ENCODE results near the gene CFAP90.

CFAP90 gene

DNA sequence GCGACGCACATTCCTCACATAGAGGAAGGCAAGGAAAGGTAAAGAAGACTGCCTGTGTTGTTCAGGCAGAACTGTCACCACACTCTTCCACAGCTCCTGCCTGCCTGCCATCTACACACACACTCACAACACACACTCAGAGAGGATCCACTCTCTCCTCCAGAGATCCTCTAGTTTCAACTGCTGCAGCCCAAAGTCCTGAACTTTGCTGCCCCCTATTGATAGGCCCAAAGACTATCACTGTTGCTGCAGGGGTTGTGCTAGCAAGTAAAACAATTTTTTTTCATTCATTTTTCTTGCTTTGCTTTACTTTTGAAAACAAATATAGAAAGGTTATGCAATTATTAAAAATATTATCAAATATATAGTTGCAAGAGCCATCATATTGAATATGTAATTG lies 5.9 kb upstream of the CFAP90 start:
- DNase-seq (ENCODE audit: low read depth) = no peak
- TF ChIP-seq CTCF (IDR thresholded peaks at IDR 0.05; ENCODE audit: control insufficient read depth, extremely low read depth, insufficient read depth) = peak; percentile 85

GRCh38 chr5:7855611-7856010 lies 4.7 kb upstream of the CFAP90 start:
- TF ChIP-seq CTCF (IDR thresholded peaks at IDR 0.05; ENCODE audit: control insufficient read depth, extremely low read depth, insufficient read depth) = no peak
- H3K4me3 ChIP-seq (ENCODE audit: low read depth, low read length) = no peak overlapping the region
- no peak for DNase-seq (ENCODE audit: low read depth)

More for the DNA sequence above, 5.9 kb upstream of the CFAP90 start:
- no peak overlapping the region for H3K4me3 ChIP-seq (ENCODE audit: low read depth, low read length)

DNA sequence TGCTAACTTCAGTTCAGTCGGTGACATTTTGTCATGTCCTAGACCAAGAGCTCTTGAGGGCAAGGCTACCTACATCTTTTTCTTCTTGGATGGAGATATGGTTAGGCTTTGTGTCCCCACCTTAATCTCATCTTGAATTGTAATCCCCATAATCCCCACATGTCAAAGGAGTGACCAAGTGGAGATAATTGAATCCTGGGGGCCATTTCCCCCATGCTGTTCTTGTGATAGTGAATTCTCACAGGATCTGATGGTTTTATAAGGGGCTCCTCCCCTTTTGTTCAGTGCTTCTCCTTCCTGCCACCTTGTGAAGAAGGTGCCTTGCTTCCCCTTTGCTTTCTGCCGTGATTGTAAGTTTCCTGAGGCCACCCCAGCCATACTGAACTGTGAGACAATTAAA lies 2.1 kb upstream of the CFAP90 start:
- no peak for TF ChIP-seq CTCF (IDR thresholded peaks at IDR 0.05; ENCODE audit: control insufficient read depth, extremely low read depth, insufficient read depth)
- no peak overlapping the region for H3K4me3 ChIP-seq (ENCODE audit: low read depth, low read length)
- DNase-seq (ENCODE audit: low read depth) = no peak

GRCh38 chr5:7852542-7852941 lies 1.6 kb upstream of the CFAP90 start:
- DNase-seq (ENCODE audit: low read depth) = no peak
- no peak overlapping the region for H3K4me3 ChIP-seq (ENCODE audit: low read depth, low read length)
- no peak for TF ChIP-seq CTCF (IDR thresholded peaks at IDR 0.05; ENCODE audit: control insufficient read depth, extremely low read depth, insufficient read depth)

GRCh38 chr5:7851617-7852289 lies 820 bp upstream of the CFAP90 start:
- no peak overlapping the region for H3K4me3 ChIP-seq (ENCODE audit: low read depth, low read length)
- TF ChIP-seq CTCF (IDR thresholded peaks at IDR 0.05; ENCODE audit: control insufficient read depth, extremely low read depth, insufficient read depth) = no peak
- peak; percentile 98 for DNase-seq (ENCODE audit: low read depth)

DNA sequence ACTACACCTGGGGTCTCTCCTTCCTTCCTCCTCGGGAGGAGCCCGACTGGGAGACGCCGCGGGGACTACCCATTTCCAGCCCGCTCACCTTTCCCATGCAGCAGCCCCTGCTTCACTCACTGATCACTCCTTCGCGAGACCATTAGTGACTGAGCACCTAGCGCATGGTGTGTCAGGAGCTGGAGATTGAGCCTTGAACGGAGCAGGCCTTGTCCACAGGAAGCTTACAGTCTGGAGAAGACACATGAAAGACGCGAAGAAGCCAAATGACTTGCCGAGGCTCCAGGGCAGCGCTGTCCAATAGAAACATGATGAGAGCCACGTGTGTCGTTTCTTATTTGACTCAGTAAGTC lies 283 bp upstream of the CFAP90 start:
- H3K4me3 ChIP-seq (ENCODE audit: low read depth, low read length) = no peak overlapping the region
- no peak for TF ChIP-seq CTCF (IDR thresholded peaks at IDR 0.05; ENCODE audit: control insufficient read depth, extremely low read depth, insufficient read depth)
- no peak for DNase-seq (ENCODE audit: low read depth)
